Tibial nerve (tissue), 4 donors: ENCODE data around the gene SLC35D1. TPM values are rescaled to one million over a fixed set of nuclear protein-coding genes. Genes with fewer than 3 reads are reported as not detected.

Source experiments
- DNase-seq, 2 donors: peaks; one replicate each; pipeline ENCODE4 v3.0.0-alpha.2; 2019; ENCODE audit warnings: low spot score in 2 of 2
- H3K27ac ChIP-seq, 4 donors: fragments of 200-600 bp; sonication (generic) in 3 of 4; one replicate each; pipeline ENCODE4 v1.5.1; 2017 to 2019; ENCODE audit warnings: mild to moderate bottlenecking in 1 of 4
- H3K27me3 ChIP-seq, 2 donors: fragments of 200-600 bp; sonication (generic) in 1 of 2; one replicate each; pipeline versions ENCODE4 v1.5.1 to v1.6.0; 2017 to 2019
- H3K36me3 ChIP-seq, 3 donors: fragments of 200-600 bp; sonication (generic); one replicate each; pipeline ENCODE4 v1.5.1; 2018 to 2019
- H3K4me1 ChIP-seq, 4 donors: fragments of 200-600 bp; sonication (generic) in 3 of 4; one replicate each; pipeline ENCODE4 v1.5.1; 2017 to 2019
- H3K4me3 ChIP-seq, 4 donors: fragments of 200-600 bp; sonication (generic) in 3 of 4; one replicate each; pipeline ENCODE4 v1.5.1; 2017 to 2019; ENCODE audit warnings: mild to moderate bottlenecking in 1 of 4, moderate library complexity in 1 of 4
- H3K9me3 ChIP-seq, 4 donors: fragments of 200-600 bp; sonication (generic) in 3 of 4; one replicate each; pipeline ENCODE4 v1.5.1; 2017 to 2019
- EP300 ChIP-seq, 2 donors: sonication (generic); formaldehyde crosslinking; IDR thresholded peaks; one replicate each; pipeline ENCODE4 v1.6.1; 2017; ENCODE audit warnings: antibody characterized with exemption in 2 of 2, mild to moderate bottlenecking in 1 of 2
- POLR2A ChIP-seq, 2 donors: fragments of 450-650 bp; IDR thresholded peaks; one replicate each; pipeline ENCODE4 v1.6.1; 2017; ENCODE audit warnings: antibody characterized with exemption in 2 of 2, mild to moderate bottlenecking in 2 of 2, moderate library complexity in 2 of 2
- WGBS, 2 donors: methylation state at CpG; one replicate each; pipeline ENCODE4 v1.1.5; 2018; 5-methylcytosine and 5-hydroxymethylcytosine counted together
- total RNA-seq, 4 donors: library from RNA; depleted of rRNA; stranded (reverse); fragments of >200 nt; gene quantifications; one replicate each; pipeline ENCODE4 v1.1.0, GENCODE V29; 2016
- TF ChIP-seq, protein P1 (sequence below), 5 experiments: fragments of 200-600 bp in 3 of 5; fragments of 450-650 bp in 2 of 5; sonication (generic) in 3 of 5; IDR thresholded peaks; one replicate each; pipeline ENCODE4 v1.5.1; 2016 to 2019; ENCODE audit warnings: antibody characterized with exemption in 5 of 5, mild to moderate bottlenecking in 3 of 5, moderate library complexity in 2 of 5

The SLC35D1 gene
- total RNA-seq, 4 donors from 2014 or later, result 8.7 to 10.5 (median 9.1) TPM

GRCh38 chr1:67051196-67051595, 2.8 kb downstream of the SLC35D1 start:
- DNase-seq, result no peak
- TF ChIP-seq POLR2A (IDR thresholded peaks at IDR 0.05) (no peak), EP300 (IDR thresholded peaks at IDR 0.05) (no peak)
- TF ChIP-seq, protein P1, sequence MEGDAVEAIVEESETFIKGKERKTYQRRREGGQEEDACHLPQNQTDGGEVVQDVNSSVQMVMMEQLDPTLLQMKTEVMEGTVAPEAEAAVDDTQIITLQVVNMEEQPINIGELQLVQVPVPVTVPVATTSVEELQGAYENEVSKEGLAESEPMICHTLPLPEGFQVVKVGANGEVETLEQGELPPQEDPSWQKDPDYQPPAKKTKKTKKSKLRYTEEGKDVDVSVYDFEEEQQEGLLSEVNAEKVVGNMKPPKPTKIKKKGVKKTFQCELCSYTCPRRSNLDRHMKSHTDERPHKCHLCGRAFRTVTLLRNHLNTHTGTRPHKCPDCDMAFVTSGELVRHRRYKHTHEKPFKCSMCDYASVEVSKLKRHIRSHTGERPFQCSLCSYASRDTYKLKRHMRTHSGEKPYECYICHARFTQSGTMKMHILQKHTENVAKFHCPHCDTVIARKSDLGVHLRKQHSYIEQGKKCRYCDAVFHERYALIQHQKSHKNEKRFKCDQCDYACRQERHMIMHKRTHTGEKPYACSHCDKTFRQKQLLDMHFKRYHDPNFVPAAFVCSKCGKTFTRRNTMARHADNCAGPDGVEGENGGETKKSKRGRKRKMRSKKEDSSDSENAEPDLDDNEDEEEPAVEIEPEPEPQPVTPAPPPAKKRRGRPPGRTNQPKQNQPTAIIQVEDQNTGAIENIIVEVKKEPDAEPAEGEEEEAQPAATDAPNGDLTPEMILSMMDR (IDR thresholded peaks at IDR 0.05), result no peak
- Histone ChIP-seq H3K4me3 (no peak overlapping the region), H3K4me1 (peaks cover 0 to 23% (median 9%) of the 10 kb centered on the region in 4 donors), H3K27me3 (no peaks in the 10 kb centered on the region), H3K27ac (no peak overlapping the region), H3K36me3 (peaks cover 0 to 33% (median under 1%) of the 10 kb centered on the region in 3 donors), H3K9me3 (no peaks in the 10 kb centered on the region)
- 61 to 79% methylated on average over 4 of the region's 4 CpGs for WGBS, 2 donors

- TF ChIP-seq POLR2A (IDR thresholded peaks at IDR 0.05), result no peak
- no peak for TF ChIP-seq EP300 (IDR thresholded peaks at IDR 0.05)
- TF ChIP-seq, protein P1 (IDR thresholded peaks at IDR 0.05), result no peak
- no peak for DNase-seq
- 92 to 95% methylated on average over 4 of the region's 4 CpGs for WGBS, 2 donors
- Histone ChIP-seq H3K27me3 (no peaks in the 10 kb centered on the region), H3K27ac (no peak overlapping the region), H3K4me3 (no peak overlapping the region), H3K4me1 (no peaks in the 10 kb centered on the region), H3K9me3 (no peaks in the 10 kb centered on the region), H3K36me3 (peaks cover 0 to 92% (median 8%) of the 10 kb centered on the region in 3 donors)
Measured at GRCh38 chr1:67044631-67045270, 9.2 kb downstream of the SLC35D1 start.

DNA sequence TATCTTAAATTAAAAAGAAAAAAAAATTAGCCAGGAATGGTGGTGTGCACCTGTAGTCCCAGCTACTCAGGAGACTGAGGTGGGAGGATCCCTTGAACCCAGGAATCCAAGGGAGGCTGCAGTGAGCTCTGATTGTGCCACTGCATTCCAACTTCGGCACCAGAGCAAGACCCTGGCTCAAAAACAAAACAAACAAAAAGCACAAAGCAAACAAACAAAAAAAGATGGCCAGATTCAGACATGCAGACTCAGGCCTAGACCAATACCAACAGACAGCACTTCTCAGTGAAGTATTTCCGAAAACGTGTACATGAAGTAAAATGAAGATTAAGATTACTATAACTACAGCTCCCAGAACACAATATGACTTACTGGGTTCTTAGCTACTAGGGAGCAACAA, 10.6 kb downstream of the SLC35D1 start:
- 58 to 74% methylated on average over 3 of the region's 3 CpGs for WGBS, 2 donors

DNA sequence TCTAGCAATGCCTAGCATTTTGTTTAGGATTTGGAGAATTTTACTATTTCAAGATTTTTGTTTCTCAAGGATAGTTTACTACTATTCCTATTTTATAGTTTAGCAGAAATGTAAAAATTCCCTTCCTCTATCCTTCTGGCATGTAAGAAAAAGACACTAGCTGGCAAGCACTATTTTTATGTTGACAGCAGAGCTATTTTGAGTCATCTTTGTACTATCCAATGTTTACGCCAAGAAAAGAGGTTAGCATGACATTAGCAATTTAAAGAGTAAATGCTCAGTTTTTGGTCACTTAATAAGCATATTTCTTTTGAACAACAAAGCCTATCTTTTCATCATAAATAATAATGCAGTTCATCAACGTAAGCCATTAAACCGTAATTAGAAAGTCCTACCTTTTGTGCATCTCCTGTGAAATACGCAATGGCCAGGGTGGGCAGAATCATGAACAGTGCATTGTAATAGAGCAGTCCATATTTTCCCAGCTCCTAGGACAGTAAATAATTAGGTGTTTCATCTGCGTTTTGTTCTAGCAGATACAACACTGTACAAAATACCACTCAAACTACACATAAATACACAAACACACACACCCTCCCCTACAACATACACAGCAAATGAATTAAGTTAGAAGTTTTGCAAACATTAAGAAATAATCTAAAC, 12.0 kb downstream of the SLC35D1 start:
- Histone ChIP-seq H3K4me1 (no peaks in the 10 kb centered on the region), H3K36me3 (peaks cover 0 to 93% (median 8%) of the 10 kb centered on the region in 3 donors)
- WGBS, 2 donors, result 88 to 89% methylated on average over 5 of the region's 5 CpGs

More for the DNA sequence above, 10.6 kb downstream of the SLC35D1 start:
- no peaks in the 10 kb centered on the region for H3K9me3 ChIP-seq
- H3K36me3 ChIP-seq, result peaks cover 0 to 93% (median 8%) of the 10 kb centered on the region in 3 donors
- TF ChIP-seq EP300 (IDR thresholded peaks at IDR 0.05) (no peak), POLR2A (IDR thresholded peaks at IDR 0.05) (no peak)
- TF ChIP-seq, protein P1 (IDR thresholded peaks at IDR 0.05), result no peak
- no peak for DNase-seq
- no peaks in the 10 kb centered on the region for H3K27me3 ChIP-seq
- no peak overlapping the region for H3K27ac ChIP-seq
- no peaks in the 10 kb centered on the region for H3K4me1 ChIP-seq
- no peak overlapping the region for H3K4me3 ChIP-seq

More for the DNA sequence above, 12.0 kb downstream of the SLC35D1 start:
- no peak overlapping the region for H3K27ac ChIP-seq
- no peaks in the 10 kb centered on the region for H3K9me3 ChIP-seq
- H3K4me3 ChIP-seq, result no peak overlapping the region
- no peak for DNase-seq
- no peaks in the 10 kb centered on the region for H3K27me3 ChIP-seq
- TF ChIP-seq POLR2A (IDR thresholded peaks at IDR 0.05), result no peak
- no peak for TF ChIP-seq EP300 (IDR thresholded peaks at IDR 0.05)
- TF ChIP-seq, protein P1 (IDR thresholded peaks at IDR 0.05), result no peak
